ENCODE data around the gene RAD50. TPM values are rescaled to one million over a fixed set of nuclear protein-coding genes. Genes with fewer than 3 reads are reported as not detected.

RAD50 gene
- total and polyA plus RNA-seq, 2 of the 4 experiments (the other 2 are of a cell fraction) = 5.2 to 6.2 TPM

GRCh38 chr5:132662004-132662401 lies 105.2 kb downstream of the RAD50 start:
- dilution Hi-C loops (cut with HindIII; ENCODE audit: low sequenced_read_pairs, unreplicated experiment) (no loop called here), in situ Hi-C loops (cut with MboI; ENCODE audit: low sequenced_read_pairs) (no loop called here), intact Hi-C loops (cut with micrococcal nuclease) (loop anchor here (5.0 kb wide), 1 partner anchor 160 kb away; no protein-coding TSS in a partner anchor)
- Histone ChIP-seq H3K27ac (ENCODE audit: insufficient read depth, low read length) (no peak overlapping the region), H3K23ac (ENCODE audit: low read depth, low read length) (no peak overlapping the region), H3K18ac (ENCODE audit: low read depth, low read length) (no peak overlapping the region), H4K91ac (ENCODE audit: insufficient read depth, low read depth, low read length) (no peak overlapping the region), H2AK9ac (replicated peaks; ENCODE audit: low read depth, low read length, poor library complexity) (no peak overlapping the region), H3K4me1 (ENCODE audit: control insufficient read depth, insufficient read depth, low read length) (peaks cover 3% of the 10 kb centered on the region; the same call in 1 of the 2 replicates), H4K20me1 (ENCODE audit: insufficient read depth, low read length) (no peaks in the 10 kb centered on the region), H2BK120ac (ENCODE audit: low read depth, low read length) (no peak overlapping the region), H3K9ac (ENCODE audit: low read depth, low read length) (no peak overlapping the region), H3K14ac (replicated peaks; ENCODE audit: low read depth, low read length) (no peak overlapping the region), H2AK5ac (ENCODE audit: low read depth, low read length) (no peak overlapping the region), H2BK5ac (ENCODE audit: low read depth, low read length, poor library complexity, severe bottlenecking) (no peak overlapping the region), H3K4me3 (ENCODE audit: insufficient read depth, low read depth, low read length) (no peak overlapping the region), H2AFZ (replicated peaks; ENCODE audit: low read length, poor library complexity) (no peak overlapping the region), H3K79me1 (ENCODE audit: low read depth in 1 of 2, low read length in 2 of 2) (no peaks in the 10 kb centered on the region), H3K27me3 (ENCODE audit: control insufficient read depth, insufficient read depth, low read length) (no peaks in the 10 kb centered on the region; the same call in 1 of the 2 replicates), H2BK20ac (ENCODE audit: low read depth, low read length) (no peak overlapping the region), H3K9me3 (ENCODE audit: control insufficient read depth, insufficient read depth, low read length) (no peaks in the 10 kb centered on the region), H2BK15ac (ENCODE audit: low read depth, low read length) (no peak overlapping the region), H3K4me2 (ENCODE audit: low read depth, low read length) (no peak overlapping the region), H4K8ac (ENCODE audit: low read depth in 2 of 2, low read length in 2 of 2) (no peak overlapping the region), H3K56ac (ENCODE audit: extremely low read depth, insufficient read depth, low read length) (no peak overlapping the region), H3K36me3 (ENCODE audit: control insufficient read depth, insufficient read depth, low read length) (no peaks in the 10 kb centered on the region), H4K5ac (ENCODE audit: low read depth, low read length) (no peak overlapping the region), H3K4ac (ENCODE audit: low read depth, low read length) (no peak overlapping the region), H3K9me1 (ENCODE audit: insufficient read depth, low read length) (no peaks in the 10 kb centered on the region)
- ChIA-PET CTCF (no interaction called here), POLR2A (ENCODE audit: unreplicated experiment) (no interaction called here)
- no TSS peak for BruUV-seq (replicated peaks)
- 96% methylated on average over 5 of the region's 9 CpGs; no CpG with 5 or more reads in 1 of the 2 experiments for WGBS, 2 experiments (ENCODE audit: extremely low coverage in 2 of 2, insufficient read length in 1 of 2)
- TF ChIP-seq NFE2L2 (IDR thresholded peaks at IDR 0.05; ENCODE audit: low read depth, low read length) (no peak), CEBPB (IDR thresholded peaks at IDR 0.05; ENCODE audit: low read depth, low read length) (no peak), RAD21 (IDR thresholded peaks at IDR 0.05; ENCODE audit: low read length) (no peak), MXI1 (IDR thresholded peaks at IDR 0.05; ENCODE audit: borderline replicate concordance, low read depth, low read length) (no peak), MAFK (IDR thresholded peaks at IDR 0.05; ENCODE audit: low read depth, low read length) (no peak)
- no peak for DNase-seq
- no peak for ATAC-seq (ENCODE audit: low read depth)

Measured in IMR-90 (cell line).